ENCODE data around the gene DBI. TPM values are rescaled to one million over a fixed set of nuclear protein-coding genes. Genes with fewer than 3 reads are reported as not detected.

Gene DBI
- 75.3 and 98.1 TPM in 2 replicates for total RNA-seq

DNA sequence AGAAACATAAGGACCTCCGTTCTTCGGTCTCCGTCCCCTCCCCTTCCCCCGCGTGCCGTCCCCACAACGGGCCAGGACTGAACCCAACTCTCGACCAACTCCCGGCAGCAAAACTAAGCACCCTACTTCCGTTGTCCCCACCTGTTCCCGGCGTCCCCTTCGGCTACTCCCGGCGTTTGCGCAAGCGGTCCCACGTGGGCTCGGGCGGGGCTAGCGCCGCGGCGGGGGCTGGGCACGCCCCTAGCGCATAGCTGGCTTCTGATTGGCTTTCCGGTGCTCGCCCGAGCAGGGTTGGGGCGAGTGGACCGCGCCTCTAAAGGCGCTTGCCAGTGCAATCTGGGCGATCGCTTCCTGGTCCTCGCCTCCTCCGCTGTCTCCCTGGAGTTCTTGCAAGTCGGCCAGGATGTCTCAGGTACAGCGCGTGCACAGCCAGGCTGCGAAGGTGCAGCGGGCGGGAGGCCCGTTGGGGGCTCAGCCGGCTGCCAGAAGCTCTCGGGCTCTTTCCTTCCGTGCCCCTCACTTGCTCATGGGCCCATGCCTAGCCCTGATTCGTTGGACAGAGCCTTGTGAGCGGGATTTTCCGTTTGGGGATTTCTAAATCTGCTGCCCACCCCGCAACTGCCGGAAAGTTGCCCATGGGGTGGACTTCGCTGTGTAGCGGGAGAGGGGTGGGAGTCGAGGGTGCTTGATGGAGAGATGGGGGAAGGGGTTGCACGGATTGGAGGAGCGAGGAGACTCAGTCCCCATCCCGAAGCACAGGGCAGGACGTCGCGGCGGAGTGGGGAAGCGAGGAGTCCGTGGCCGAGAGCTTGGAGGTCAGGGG is at the start of gene DBI, which contains the start of gene C2orf76:
Gene DBI, plus strand, starts transcription at position 329 of the 823 bp plus-strand sequence. Its CDS starts 75 bp downstream, at position 404.
Gene C2orf76, minus strand, starts transcription at position 186 of the 823 bp plus-strand sequence. CDS start 26,875 bp downstream, outside the sequence.
- peak; percentile 96 for DNase-seq (ENCODE audit: low read depth)
- no peaks in the 10 kb centered on the region for H3K27me3 ChIP-seq (ENCODE audit: control insufficient read depth, insufficient read depth, low read length)
- H3K4me3 ChIP-seq (ENCODE audit: low read depth, low read length) = peak within 1 kb of the TSS; percentile 62
- FAIRE-seq = no peak
- no peak for TF ChIP-seq CTCF (IDR thresholded peaks at IDR 0.05; ENCODE audit: insufficient read depth, low read length, severe bottlenecking)
- peaks cover 10% of the 10 kb centered on the region for H3K36me3 ChIP-seq (ENCODE audit: control insufficient read depth, insufficient read depth, low read length)

DNA sequence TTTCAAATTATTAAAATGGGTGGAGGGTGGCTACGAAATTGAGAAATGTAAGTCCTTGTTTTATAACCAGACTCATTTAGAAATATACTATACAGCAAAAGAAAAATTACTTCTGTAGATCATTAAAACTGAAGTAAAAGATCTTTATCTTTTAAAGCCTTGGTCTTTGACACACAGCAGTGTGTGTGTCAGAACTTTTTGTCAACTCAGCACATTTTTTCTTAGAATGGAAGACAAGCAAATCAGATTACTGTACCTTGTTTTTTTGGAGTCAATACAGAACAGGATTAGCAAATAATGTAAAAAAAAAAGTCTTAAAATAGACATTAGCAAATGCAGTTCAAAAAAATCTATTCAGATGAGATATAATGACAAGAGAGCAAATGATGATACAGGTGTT is 49.2 kb upstream of the DBI start:
- FAIRE-seq (no peak), DNase-seq (ENCODE audit: low read depth) (no peak)
- Histone ChIP-seq H3K27me3 (ENCODE audit: control insufficient read depth, insufficient read depth, low read length) (no peaks in the 10 kb centered on the region), H3K4me3 (ENCODE audit: low read depth, low read length) (no peak overlapping the region), H3K36me3 (ENCODE audit: control insufficient read depth, insufficient read depth, low read length) (no peaks in the 10 kb centered on the region)
- no peak for TF ChIP-seq CTCF (IDR thresholded peaks at IDR 0.05; ENCODE audit: insufficient read depth, low read length, severe bottlenecking)

GRCh38 chr2:119319593-119319992 is 47.2 kb upstream of the DBI start:
- FAIRE-seq (no peak), DNase-seq (ENCODE audit: low read depth) (no peak)
- Histone ChIP-seq H3K27me3 (ENCODE audit: control insufficient read depth, insufficient read depth, low read length) (no peaks in the 10 kb centered on the region), H3K36me3 (ENCODE audit: control insufficient read depth, insufficient read depth, low read length) (no peaks in the 10 kb centered on the region), H3K4me3 (ENCODE audit: low read depth, low read length) (no peak overlapping the region)
- TF ChIP-seq CTCF (IDR thresholded peaks at IDR 0.05; ENCODE audit: insufficient read depth, low read length, severe bottlenecking) = no peak

DNA sequence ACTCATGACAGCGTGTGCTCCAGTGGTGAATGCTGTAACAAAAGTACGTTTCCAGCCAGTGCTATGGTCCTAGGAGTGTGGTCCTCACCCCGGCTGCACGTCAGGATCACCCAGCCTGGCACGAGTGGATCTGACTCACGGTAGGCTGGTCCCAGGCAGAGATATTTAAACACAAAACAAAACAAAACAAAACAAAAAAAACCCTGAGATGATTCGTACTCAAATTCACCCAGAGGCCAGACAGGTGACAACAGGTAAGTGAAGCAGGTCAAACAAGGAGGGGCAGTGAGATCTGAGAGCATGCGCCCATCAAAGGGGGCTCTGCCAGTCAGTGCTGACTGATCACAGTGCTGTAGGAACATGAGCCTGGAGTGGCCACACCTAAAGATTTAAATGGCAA is 43.3 kb upstream of the DBI start:
- peak; percentile 47 for FAIRE-seq
- Histone ChIP-seq H3K4me3 (ENCODE audit: low read depth, low read length) (no peak overlapping the region), H3K27me3 (ENCODE audit: control insufficient read depth, insufficient read depth, low read length) (no peaks in the 10 kb centered on the region), H3K36me3 (ENCODE audit: control insufficient read depth, insufficient read depth, low read length) (no peaks in the 10 kb centered on the region)
- DNase-seq (ENCODE audit: low read depth) = peak; percentile 66
- TF ChIP-seq CTCF (IDR thresholded peaks at IDR 0.05; ENCODE audit: insufficient read depth, low read length, severe bottlenecking) = no peak

GRCh38 chr2:119324685-119325270 is 42.0 kb upstream of the DBI start:
- DNase-seq (ENCODE audit: low read depth) (no peak), FAIRE-seq (no peak)
- H3K27me3 ChIP-seq (ENCODE audit: control insufficient read depth, insufficient read depth, low read length) = no peaks in the 10 kb centered on the region
- H3K4me3 ChIP-seq (ENCODE audit: low read depth, low read length) = no peak overlapping the region
- no peaks in the 10 kb centered on the region for H3K36me3 ChIP-seq (ENCODE audit: control insufficient read depth, insufficient read depth, low read length)
- no peak for TF ChIP-seq CTCF (IDR thresholded peaks at IDR 0.05; ENCODE audit: insufficient read depth, low read length, severe bottlenecking)
